ENCODE measurements around the gene ZRANB1.

GRCh38 chr10:125002047-125002422 is 60.1 kb downstream of the ZRANB1 start:
- TF ChIP-seq, protein P1, sequence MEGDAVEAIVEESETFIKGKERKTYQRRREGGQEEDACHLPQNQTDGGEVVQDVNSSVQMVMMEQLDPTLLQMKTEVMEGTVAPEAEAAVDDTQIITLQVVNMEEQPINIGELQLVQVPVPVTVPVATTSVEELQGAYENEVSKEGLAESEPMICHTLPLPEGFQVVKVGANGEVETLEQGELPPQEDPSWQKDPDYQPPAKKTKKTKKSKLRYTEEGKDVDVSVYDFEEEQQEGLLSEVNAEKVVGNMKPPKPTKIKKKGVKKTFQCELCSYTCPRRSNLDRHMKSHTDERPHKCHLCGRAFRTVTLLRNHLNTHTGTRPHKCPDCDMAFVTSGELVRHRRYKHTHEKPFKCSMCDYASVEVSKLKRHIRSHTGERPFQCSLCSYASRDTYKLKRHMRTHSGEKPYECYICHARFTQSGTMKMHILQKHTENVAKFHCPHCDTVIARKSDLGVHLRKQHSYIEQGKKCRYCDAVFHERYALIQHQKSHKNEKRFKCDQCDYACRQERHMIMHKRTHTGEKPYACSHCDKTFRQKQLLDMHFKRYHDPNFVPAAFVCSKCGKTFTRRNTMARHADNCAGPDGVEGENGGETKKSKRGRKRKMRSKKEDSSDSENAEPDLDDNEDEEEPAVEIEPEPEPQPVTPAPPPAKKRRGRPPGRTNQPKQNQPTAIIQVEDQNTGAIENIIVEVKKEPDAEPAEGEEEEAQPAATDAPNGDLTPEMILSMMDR (IDR thresholded peaks at IDR 0.05; ENCODE audit: insufficient read depth, low read length, poor library complexity, severe bottlenecking), result no peak
- TF ChIP-seq EZH2phosphoT487 (conservative IDR thresholded peaks at IDR 0.05; ENCODE audit: low read length), result no peak

Data from SU-DHL-6 (cell line).